Measurements from ENCODE around the gene SLC35F5. TPM values are rescaled to one million over a fixed set of nuclear protein-coding genes. Genes with fewer than 3 reads are reported as not detected.

The SLC35F5 gene
- total and polyA plus RNA-seq, 2 of the 13 experiments (the other 11 are each of a cell fraction or from before 2014, with no cell fraction given), result 139 to 174 TPM

- TF ChIP-seq CHD4 (IDR thresholded peaks at IDR 0.05; ENCODE audit: borderline replicate concordance, low read length) (no peak), ZNF3 (CRISPR knock-in tag; IDR thresholded peaks at IDR 0.05) (no peak)
Measured at GRCh38 chr2:113750385-113750784, 6.1 kb downstream of the SLC35F5 start (continued).

- no peaks in the 10 kb centered on the region for H3K27me3 ChIP-seq (ENCODE audit: control insufficient read depth in 1 of 2, insufficient read depth in 2 of 2, low read length in 2 of 2)
- no peak overlapping the region for H3K4me2 ChIP-seq (ENCODE audit: low read depth, low read length)
- no peak for ATAC-seq
- H3K9ac ChIP-seq (ENCODE audit: insufficient read depth, low read depth, low read length), result no peak overlapping the region
- 98% methylated on average over 1 of the region's 1 CpG for WGBS (ENCODE audit: low lambda C conversion rate)
- CTCF ChIA-PET (ENCODE audit: low intra/inter-chr PET ratio, low total read pairs), result no interaction called here
- FAIRE-seq, result peak; percentile 8
- H3K27ac ChIP-seq (ENCODE audit: extremely low read length, insufficient read depth, low read length), result no peak overlapping the region
- intact Hi-C loops (cut with micrococcal nuclease; ENCODE audit: unreplicated experiment), result no loop called here
- BruUV-seq (replicated peaks), result no TSS peak
- no peaks in the 10 kb centered on the region for H3K9me3 ChIP-seq (ENCODE audit: low read length)
- in situ Hi-C loops (cut with HindIII; ENCODE audit: extremely low pct_ligation_motif_present, low pct_unique_long_range_greater_than_20kb), result no loop called here
- no peak overlapping the region for H2AFZ ChIP-seq (ENCODE audit: low read length)
- POLR2A ChIA-PET, result interaction anchor here (0.9 kb wide), 1 partner anchor 15 kb away, joined by 3 read pairs; the partner anchor contains the start of gene SLC35F5
- H3K4me3 ChIP-seq (replicated peaks in 1 of 3; ENCODE audit: insufficient read depth in 1 of 3, low read depth in 2 of 3, low read length in 3 of 3), result no peak overlapping the region
- no peaks in the 10 kb centered on the region for H4K20me1 ChIP-seq (ENCODE audit: insufficient read depth, low read length)
- H3K36me3 ChIP-seq (replicated peaks in 1 of 2; ENCODE audit: control insufficient read depth in 1 of 2, insufficient read depth in 2 of 2, low read length in 2 of 2), result peaks cover 13 to 77% of the 10 kb centered on the region in 2 experiments
- TF ChIP-seq CEBPB (IDR thresholded peaks at IDR 0.05; ENCODE audit: borderline replicate concordance, low read depth, low read length) (peak; percentile 48; the same call in 1 of the 2 replicates), RBAK (CRISPR knock-in tag; IDR thresholded peaks at IDR 0.05) (no peak)
- no peaks in the 10 kb centered on the region for H3K4me1 ChIP-seq (ENCODE audit: insufficient read depth, low read length)
- no peak for DNase-seq (ENCODE audit: low spot score)
- no peaks in the 10 kb centered on the region for H3K79me2 ChIP-seq (ENCODE audit: insufficient read depth, low read length)
Measured at GRCh38 chr2:113741091-113741490, 15.4 kb downstream of the SLC35F5 start.

GRCh38 chr2:113739849-113740248, 16.6 kb downstream of the SLC35F5 start:
- in situ Hi-C loops (cut with HindIII; ENCODE audit: extremely low pct_ligation_motif_present, low pct_unique_long_range_greater_than_20kb), result no loop called here
- H3K4me1 ChIP-seq (ENCODE audit: insufficient read depth, low read length), result no peaks in the 10 kb centered on the region
- CTCF ChIA-PET (ENCODE audit: low intra/inter-chr PET ratio, low total read pairs), result no interaction called here
- DNase-seq (ENCODE audit: low spot score) (no peak), ATAC-seq (no peak), FAIRE-seq (no peak)
- H4K20me1 ChIP-seq (ENCODE audit: insufficient read depth, low read length), result no peaks in the 10 kb centered on the region
- H3K4me2 ChIP-seq (ENCODE audit: low read depth, low read length), result no peak overlapping the region
- no peaks in the 10 kb centered on the region for H3K79me2 ChIP-seq (ENCODE audit: insufficient read depth, low read length)
- no peaks in the 10 kb centered on the region for H3K27me3 ChIP-seq (ENCODE audit: control insufficient read depth in 1 of 2, insufficient read depth in 2 of 2, low read length in 2 of 2)
- POLR2A ChIA-PET, result interaction anchor here (1.0 kb wide), 1 partner anchor 17 kb away, joined by 4 read pairs; the partner anchor contains the start of gene SLC35F5
- intact Hi-C loops (cut with micrococcal nuclease; ENCODE audit: unreplicated experiment), result no loop called here
- TF ChIP-seq ZKSCAN8 (CRISPR knock-in tag; IDR thresholded peaks at IDR 0.05; ENCODE audit: borderline replicate concordance) (no peak), PBX3 (CRISPR knock-in tag; IDR thresholded peaks at IDR 0.05; ENCODE audit: borderline replicate concordance) (no peak), ZNF44 (CRISPR knock-in tag; IDR thresholded peaks at IDR 0.05) (no peak), ZHX2 (IDR thresholded peaks at IDR 0.05; ENCODE audit: low read depth) (no peak), ZHX2 (CRISPR knock-in tag; IDR thresholded peaks at IDR 0.05; ENCODE audit: borderline replicate concordance) (no peak), ZNF224 (CRISPR knock-in tag; IDR thresholded peaks at IDR 0.05) (no peak)
- H3K9me3 ChIP-seq (ENCODE audit: low read length), result no peaks in the 10 kb centered on the region
- H3K27ac ChIP-seq (ENCODE audit: extremely low read length, insufficient read depth, low read length), result no peak overlapping the region
- no TSS peak for BruUV-seq (replicated peaks)
- no peak overlapping the region for H3K4me3 ChIP-seq (replicated peaks in 1 of 3; ENCODE audit: insufficient read depth in 1 of 3, low read depth in 2 of 3, low read length in 3 of 3)
- H2AFZ ChIP-seq (ENCODE audit: low read length), result no peak overlapping the region
- no peak overlapping the region for H3K9ac ChIP-seq (ENCODE audit: insufficient read depth, low read depth, low read length)
- 98% methylated on average over 4 of the region's 4 CpGs for WGBS (ENCODE audit: low lambda C conversion rate)
- peaks cover 11 to 65% of the 10 kb centered on the region in 2 experiments for H3K36me3 ChIP-seq (replicated peaks in 1 of 2; ENCODE audit: control insufficient read depth in 1 of 2, insufficient read depth in 2 of 2, low read length in 2 of 2)
